ENCODE data around the gene ZNF561. TPM values are rescaled to one million over a fixed set of nuclear protein-coding genes. Genes with fewer than 3 reads are reported as not detected.
A peak's percentile ranks its signal among the peaks of the same experiment; 100 is the strongest.
"Not testable (repeated sequence)": the region's sequence is repeated elsewhere in the genome, so short reads cannot be mapped to it uniquely, and the experiment has no call there.

Gene ZNF561
- total and polyA plus RNA-seq, 2 donors (not counting 1 experiment from before 2014, with no cell fraction given), result 15.7 to 44.5 TPM

DNA sequence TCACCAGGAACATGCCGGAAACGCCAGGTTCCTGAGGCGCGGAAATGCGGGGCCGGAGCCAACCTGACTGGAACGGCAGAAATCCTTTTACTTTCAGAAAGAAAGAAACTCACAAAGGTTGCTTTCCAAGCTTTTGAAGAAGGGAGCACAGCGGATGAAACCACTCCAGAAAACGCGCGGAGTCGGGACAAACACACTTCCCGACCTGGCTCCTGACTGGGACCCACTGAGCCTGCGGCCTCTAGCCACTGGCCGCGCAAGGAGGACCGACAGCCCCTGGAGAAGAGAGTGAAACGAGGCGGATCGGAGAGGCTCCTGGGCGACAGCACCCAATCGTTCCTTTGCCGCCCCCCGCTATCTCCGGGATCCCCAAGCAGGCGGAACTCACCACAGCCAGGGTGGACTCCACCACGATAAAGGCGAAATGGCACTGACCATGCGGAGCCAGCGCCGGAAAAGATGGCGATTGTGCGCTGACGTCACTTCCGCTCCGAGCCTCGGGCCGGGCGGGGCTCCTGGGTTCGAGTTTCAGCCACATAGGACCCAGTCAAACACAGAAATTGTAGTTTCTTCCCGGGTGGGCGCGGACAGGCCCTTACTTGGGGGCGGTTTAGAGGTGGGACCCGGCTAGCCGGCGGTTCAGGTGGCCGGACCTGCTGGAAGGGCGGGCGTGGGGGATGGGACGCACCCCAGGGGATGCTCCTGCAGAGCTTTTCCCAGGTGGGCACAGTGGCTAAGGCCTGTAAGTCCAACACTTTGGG is 36.8 kb downstream of the ZNF561 start, which contains the start of gene ZNF121:
Gene ZNF121, minus strand, starts transcription at position 432 of the 761 bp plus-strand sequence. CDS start 16,407 bp downstream, outside the sequence.
- Mint-ChIP-seq H3K9me3 (ENCODE audit: insufficient read depth) (no peaks in the 10 kb centered on the region), H3K27ac (peak within 1 kb of the TSS; percentile 95), H3K27me3 (peaks cover 4% of the 10 kb centered on the region), H3K4me3 (peak within 1 kb of the TSS; percentile 94), H3K4me1 (peaks cover 31% of the 10 kb centered on the region)
- WGBS (ENCODE audit: insufficient coverage), result 1% methylated on average over 51 of the region's 51 CpGs
- Histone ChIP-seq H3K27ac (ENCODE audit: low read length in 2 of 2) (peak within 1 kb of the TSS; percentile 90 to 96), H3K9me3 (ENCODE audit: control extremely low read depth in 1 of 3, control insufficient read depth in 2 of 3, insufficient read depth in 1 of 3, low read length in 2 of 3) (peaks cover 0 to 5% (median 0%) of the 10 kb centered on the region in 3 donors), H3K4me2 (replicated peaks; ENCODE audit: low read depth, low read length, poor library complexity, severe bottlenecking) (peak within 1 kb of the TSS; percentile 82), H4K20me1 (ENCODE audit: control insufficient read depth, insufficient read depth, low read length, poor library complexity, severe bottlenecking) (peaks cover 18% of the 10 kb centered on the region), H3K36me3 (replicated peaks in 1 of 2; ENCODE audit: control extremely low read depth in 1 of 2, control insufficient read depth in 1 of 2, extremely low read depth in 1 of 2, insufficient read depth in 2 of 2, low read length in 1 of 2) (peaks cover 0 to under 1% of the 10 kb centered on the region in 2 experiments), H3K9ac (ENCODE audit: low read length) (peak within 1 kb of the TSS; percentile 98), H2AFZ (ENCODE audit: insufficient read depth, low read depth, low read length, poor library complexity, severe bottlenecking) (peak within 1 kb of the TSS; percentile 93), H3K27me3 (replicated peaks in 1 of 4; ENCODE audit: control extremely low read depth in 1 of 4, control insufficient read depth in 3 of 4, insufficient read depth in 4 of 4, low read length in 3 of 4) (peaks cover 0 to under 1% (median 0%) of the 10 kb centered on the region in 4 experiments), H3K4me1 (ENCODE audit: control insufficient read depth in 2 of 2, insufficient read depth in 2 of 2, low read length in 2 of 2) (peaks cover 0 to 27% of the 10 kb centered on the region in 2 donors), H3K4me3 (ENCODE audit: control extremely low read depth in 1 of 5, extremely low read depth in 1 of 5, insufficient read depth in 1 of 5, low read depth in 2 of 5, low read length in 4 of 5) (peak within 1 kb of the TSS; percentile 77 to 100 (median 92)), H3K79me2 (ENCODE audit: control insufficient read depth, insufficient read depth, low read length) (peaks cover 66% of the 10 kb centered on the region)
- ATAC-seq (ENCODE audit: low read depth) (peak; percentile 84), DNase-seq (peak; percentile 90)
- TF ChIP-seq, protein P1, sequence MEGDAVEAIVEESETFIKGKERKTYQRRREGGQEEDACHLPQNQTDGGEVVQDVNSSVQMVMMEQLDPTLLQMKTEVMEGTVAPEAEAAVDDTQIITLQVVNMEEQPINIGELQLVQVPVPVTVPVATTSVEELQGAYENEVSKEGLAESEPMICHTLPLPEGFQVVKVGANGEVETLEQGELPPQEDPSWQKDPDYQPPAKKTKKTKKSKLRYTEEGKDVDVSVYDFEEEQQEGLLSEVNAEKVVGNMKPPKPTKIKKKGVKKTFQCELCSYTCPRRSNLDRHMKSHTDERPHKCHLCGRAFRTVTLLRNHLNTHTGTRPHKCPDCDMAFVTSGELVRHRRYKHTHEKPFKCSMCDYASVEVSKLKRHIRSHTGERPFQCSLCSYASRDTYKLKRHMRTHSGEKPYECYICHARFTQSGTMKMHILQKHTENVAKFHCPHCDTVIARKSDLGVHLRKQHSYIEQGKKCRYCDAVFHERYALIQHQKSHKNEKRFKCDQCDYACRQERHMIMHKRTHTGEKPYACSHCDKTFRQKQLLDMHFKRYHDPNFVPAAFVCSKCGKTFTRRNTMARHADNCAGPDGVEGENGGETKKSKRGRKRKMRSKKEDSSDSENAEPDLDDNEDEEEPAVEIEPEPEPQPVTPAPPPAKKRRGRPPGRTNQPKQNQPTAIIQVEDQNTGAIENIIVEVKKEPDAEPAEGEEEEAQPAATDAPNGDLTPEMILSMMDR (IDR thresholded peaks at IDR 0.05), result no peak
- TF ChIP-seq EZH2 (IDR thresholded peaks at IDR 0.05; ENCODE audit: borderline replicate concordance, insufficient read depth, low read depth, low read length, poor library complexity, severe bottlenecking), result no peak
- CTCF ChIA-PET, result interaction anchor here (0.9 to 4.1 kb wide), 4 partner anchors 149 to 378 kb away, joined by 3 to 22 read pairs (median 8); partner anchors contain the start of gene ZNF266
- intact Hi-C loops (cut with micrococcal nuclease), result loop anchor here (1.0 kb wide), 8 partner anchors 37 to 444 kb away; partner anchors contain the start of genes ZNF266, ZNF317, ZNF426 and ZNF561
- POLR2A ChIA-PET, result interaction anchor here (0.7 to 1.3 kb wide), 4 partner anchors 35 to 385 kb away, joined by 3 to 4 read pairs (median 3); partner anchors contain the start of gene ZNF266

DNA sequence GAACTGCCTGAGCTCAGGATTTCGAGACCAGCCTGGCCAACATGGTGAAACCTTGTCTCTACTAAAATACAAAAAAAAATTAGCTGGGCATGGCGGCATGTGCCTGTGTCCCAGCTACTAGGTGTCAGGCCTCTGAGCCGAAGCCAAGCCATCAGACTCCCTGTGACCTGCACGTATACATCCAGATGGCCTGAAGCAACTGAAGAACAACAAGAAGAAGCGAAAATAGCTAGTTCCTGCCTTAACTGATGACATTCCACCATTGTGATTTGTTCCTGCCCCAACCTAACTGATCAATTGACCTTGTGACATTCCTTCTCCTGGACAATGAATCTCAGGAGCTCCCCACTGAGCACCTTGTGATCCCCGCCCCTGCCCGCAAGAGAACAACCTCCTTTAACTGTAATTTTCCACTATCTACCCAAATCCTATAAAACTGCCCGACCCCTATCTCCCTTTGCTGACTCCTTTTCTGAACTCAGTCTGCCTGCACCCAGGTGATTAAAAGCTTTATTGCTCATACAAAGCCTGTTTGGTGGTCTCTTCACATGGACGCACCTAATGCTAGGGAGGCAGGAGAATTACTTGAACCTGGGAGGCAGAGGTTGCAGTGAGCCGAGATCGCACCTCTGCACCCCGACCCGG is 38.8 kb downstream of the ZNF561 start:
- peaks cover 0 to 19% (median 0%) of the 10 kb centered on the region in 3 donors for H3K9me3 ChIP-seq (ENCODE audit: control extremely low read depth in 1 of 3, control insufficient read depth in 2 of 3, insufficient read depth in 1 of 3, low read length in 2 of 3)
- H3K27me3 ChIP-seq (replicated peaks in 1 of 4; ENCODE audit: control extremely low read depth in 1 of 4, control insufficient read depth in 3 of 4, insufficient read depth in 4 of 4, low read length in 3 of 4); H3K27ac ChIP-seq (ENCODE audit: low read length in 2 of 2); ATAC-seq (ENCODE audit: low read depth); H3K27me3 Mint-ChIP-seq; H3K9me3 Mint-ChIP-seq (ENCODE audit: insufficient read depth); H2AFZ ChIP-seq (ENCODE audit: insufficient read depth, low read depth, low read length, poor library complexity, severe bottlenecking); intact Hi-C loops (cut with micrococcal nuclease); POLR2A ChIA-PET; H3K4me2 ChIP-seq (replicated peaks; ENCODE audit: low read depth, low read length, poor library complexity, severe bottlenecking); H3K4me3 ChIP-seq (ENCODE audit: control extremely low read depth in 1 of 5, extremely low read depth in 1 of 5, insufficient read depth in 1 of 5, low read depth in 2 of 5, low read length in 4 of 5); H3K36me3 ChIP-seq (replicated peaks in 1 of 2; ENCODE audit: control extremely low read depth in 1 of 2, control insufficient read depth in 1 of 2, extremely low read depth in 1 of 2, insufficient read depth in 2 of 2, low read length in 1 of 2); H3K9ac ChIP-seq (ENCODE audit: low read length); DNase-seq: not testable (repeated sequence)
- Mint-ChIP-seq H3K4me1 (peaks cover 43% of the 10 kb centered on the region), H3K27ac (peak overlapping the region; percentile 73), H3K4me3 (peak overlapping the region; percentile 86)
- peaks cover 0 to 27% of the 10 kb centered on the region in 2 donors for H3K4me1 ChIP-seq (ENCODE audit: control insufficient read depth in 2 of 2, insufficient read depth in 2 of 2, low read length in 2 of 2)
- WGBS (ENCODE audit: insufficient coverage), result 94% methylated on average over 6 of the region's 13 CpGs
- peaks cover 21% of the 10 kb centered on the region for H4K20me1 ChIP-seq (ENCODE audit: control insufficient read depth, insufficient read depth, low read length, poor library complexity, severe bottlenecking)
- CTCF ChIA-PET, result interaction anchor here (4.1 kb wide), 1 partner anchor 376 kb away, joined by 22 read pairs; no protein-coding TSS in a partner anchor
- peaks cover 86% of the 10 kb centered on the region for H3K79me2 ChIP-seq (ENCODE audit: control insufficient read depth, insufficient read depth, low read length)
